GM21717 (cell line): Measurements from ENCODE around the gene SF3B2.
"Not testable (repeated sequence)": the region's sequence is repeated elsewhere in the genome, so short reads cannot be mapped to it uniquely, and the experiment has no call there.

Source experiments
- ATAC-seq: cut with Tn5 transposase; IDR thresholded peaks from one replicate; pipeline ENCODE4 v1.9.1; 2021; ENCODE audit warnings: mild to moderate bottlenecking, moderate library complexity; ENCODE audit not compliant: unreplicated experiment

Gene SF3B2

GRCh38 chr11:66072518-66072917 lies 20.4 kb downstream of the SF3B2 start:
- ATAC-seq, result no peak

- ATAC-seq, result no peak
These were observed 21.5 kb downstream of the SF3B2 start for GRCh38 chr11:66073669-66074068.

- no peak for ATAC-seq
These were observed 23.1 kb downstream of the SF3B2 start for GRCh38 chr11:66075273-66075672.

GRCh38 chr11:66076561-66076960 lies 24.4 kb downstream of the SF3B2 start:
- ATAC-seq, result no peak

GRCh38 chr11:66077927-66078326 lies 25.8 kb downstream of the SF3B2 start:
- no peak for ATAC-seq

- not testable (repeated sequence) for ATAC-seq
These were observed 26.8 kb downstream of the SF3B2 start for GRCh38 chr11:66078949-66079348.

- no peak for ATAC-seq
These were observed 28.1 kb downstream of the SF3B2 start for GRCh38 chr11:66080055-66080817.

GRCh38 chr11:66081505-66081904 lies 29.3 kb downstream of the SF3B2 start:
- no peak for ATAC-seq

- no peak for ATAC-seq
These were observed 31.0 kb downstream of the SF3B2 start for GRCh38 chr11:66082946-66083698.

GRCh38 chr11:66083767-66084166 lies 31.6 kb downstream of the SF3B2 start:
- no peak for ATAC-seq

GRCh38 chr11:66084821-66085475 lies 32.8 kb downstream of the SF3B2 start:
- ATAC-seq, result no peak

- ATAC-seq, result no peak
These were observed 35.2 kb downstream of the SF3B2 start for GRCh38 chr11:66087148-66087908.

- ATAC-seq, result no peak
These were observed 36.9 kb downstream of the SF3B2 start for GRCh38 chr11:66089067-66089466.

GRCh38 chr11:66090288-66090687 lies 38.1 kb downstream of the SF3B2 start:
- ATAC-seq, result no peak

- ATAC-seq, result not testable (repeated sequence)
These were observed 40.0 kb downstream of the SF3B2 start for GRCh38 chr11:66092125-66092524.

- ATAC-seq, result not testable (repeated sequence)
These were observed 47.6 kb downstream of the SF3B2 start for GRCh38 chr11:66099746-66100145.

- no peak for ATAC-seq
These were observed 48.3 kb downstream of the SF3B2 start for GRCh38 chr11:66100272-66101065.

- ATAC-seq, result no peak
These were observed 48.9 kb downstream of the SF3B2 start for GRCh38 chr11:66101066-66101464.

- no peak for ATAC-seq
These were observed 52.0 kb downstream of the SF3B2 start for GRCh38 chr11:66104057-66104638.
